SKM-1 treated with dmso at 0.1 percent for 144 hours (cell line): ENCODE measurements around the gene SERPINB5.
A peak's percentile ranks its signal among the peaks of the same experiment; 100 is the strongest.

Source experiments
- DNase-seq: peaks from one replicate; lab custom pipeline; 2025; ENCODE audit not compliant: unreplicated experiment; lab: John Stamatoyannopoulos, UW

The SERPINB5 gene

GRCh38 chr18:63520053-63520685 is 43.4 kb downstream of the SERPINB5 start:
- no peak for DNase-seq

DNA sequence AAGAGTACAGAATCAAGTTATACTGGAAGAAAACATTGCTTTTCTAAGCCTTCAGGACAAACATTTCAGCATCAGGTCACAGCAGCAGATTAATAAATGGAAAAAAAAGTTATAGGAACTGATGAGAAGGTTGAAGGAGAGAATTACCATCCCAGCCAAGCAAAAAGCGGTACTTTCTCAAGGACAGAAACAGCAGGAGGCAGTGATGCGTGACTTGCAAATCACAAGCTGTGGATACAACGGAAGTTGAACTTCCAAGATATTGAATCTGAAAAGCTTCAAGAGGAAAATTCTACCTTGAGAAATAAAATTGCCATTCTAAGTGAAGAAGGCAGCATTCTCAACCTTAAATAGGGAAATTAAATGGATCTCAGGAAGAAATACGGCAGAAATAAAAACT is 46.9 kb downstream of the SERPINB5 start:
- DNase-seq: no peak

DNA sequence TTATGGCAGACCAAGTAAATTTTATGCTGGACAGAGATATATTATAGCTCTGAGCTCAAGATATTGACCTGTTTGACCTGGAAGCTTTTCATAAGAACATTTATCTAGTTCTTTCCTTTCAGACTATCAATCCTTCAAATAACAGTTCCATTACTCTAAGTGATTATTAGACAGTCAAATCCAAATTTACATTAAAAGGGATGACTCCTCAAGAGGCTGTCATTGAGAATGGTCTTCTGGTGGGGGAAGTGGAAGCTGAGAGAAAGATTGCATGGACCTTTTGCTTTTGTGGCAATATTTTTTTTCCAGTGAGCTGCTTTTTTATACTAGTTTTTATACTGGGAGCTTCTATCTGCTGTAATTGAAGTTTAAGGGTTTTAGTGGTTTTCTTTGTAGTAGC is 50.5 kb downstream of the SERPINB5 start:
- DNase-seq: no peak

GRCh38 chr18:63528863-63529492 is 52.2 kb downstream of the SERPINB5 start:
- DNase-seq: no peak

GRCh38 chr18:63532471-63532870 is 55.7 kb downstream of the SERPINB5 start:
- DNase-seq: no peak

GRCh38 chr18:63534615-63535014 is 57.9 kb downstream of the SERPINB5 start:
- DNase-seq: no peak

GRCh38 chr18:63539904-63540510 is 63.2 kb downstream of the SERPINB5 start:
- no peak for DNase-seq

DNA sequence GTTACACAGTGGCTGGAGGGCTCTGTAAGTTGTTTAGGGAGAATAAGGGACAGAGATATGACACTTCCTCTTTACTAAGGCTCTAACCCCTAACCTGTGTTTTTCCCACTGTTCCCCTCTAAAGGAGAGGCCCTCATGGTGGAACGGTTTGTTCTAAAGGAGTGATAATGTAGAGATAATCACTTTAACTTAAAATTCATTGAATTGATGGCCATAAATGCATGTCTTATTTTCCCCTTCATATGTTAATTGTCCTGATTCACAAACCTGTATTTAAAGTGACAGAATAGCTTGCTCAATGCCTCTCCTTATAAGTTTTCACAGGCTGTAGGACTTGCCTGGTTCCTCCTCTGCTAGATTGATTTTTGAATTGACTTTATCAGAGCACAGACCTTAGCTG is 65.3 kb downstream of the SERPINB5 start, which contains the start of gene SERPINB12:
SERPINB12 (plus strand) TSS at position 301 of the 400 bp plus-strand sequence. CDS start 13,791 bp downstream, outside the sequence.
- DNase-seq: no peak

- DNase-seq: no peak
Observed at GRCh38 chr18:63544017-63544416, 67.3 kb downstream of the SERPINB5 start.

GRCh38 chr18:63545000-63545399 is 68.2 kb downstream of the SERPINB5 start:
- no peak for DNase-seq

DNA sequence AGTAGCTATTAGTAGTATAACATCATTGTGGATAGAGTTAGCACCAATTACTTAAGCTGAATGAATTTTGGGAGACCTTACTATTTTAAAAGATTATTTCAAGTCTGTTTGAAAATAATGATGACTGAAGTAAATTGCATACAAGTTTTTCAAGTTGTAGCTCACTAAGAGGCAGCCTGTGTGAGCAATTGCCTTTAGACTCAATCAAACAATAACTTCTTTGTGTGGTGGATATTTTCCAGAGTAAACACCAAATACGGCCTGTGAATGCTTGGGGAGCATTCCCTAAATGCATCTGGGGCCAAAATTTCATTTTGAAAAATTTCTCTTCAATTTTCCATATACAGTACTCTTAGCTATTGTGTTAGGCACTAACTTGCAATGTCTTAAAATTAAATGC is 73.3 kb downstream of the SERPINB5 start:
- no peak for DNase-seq

DNA sequence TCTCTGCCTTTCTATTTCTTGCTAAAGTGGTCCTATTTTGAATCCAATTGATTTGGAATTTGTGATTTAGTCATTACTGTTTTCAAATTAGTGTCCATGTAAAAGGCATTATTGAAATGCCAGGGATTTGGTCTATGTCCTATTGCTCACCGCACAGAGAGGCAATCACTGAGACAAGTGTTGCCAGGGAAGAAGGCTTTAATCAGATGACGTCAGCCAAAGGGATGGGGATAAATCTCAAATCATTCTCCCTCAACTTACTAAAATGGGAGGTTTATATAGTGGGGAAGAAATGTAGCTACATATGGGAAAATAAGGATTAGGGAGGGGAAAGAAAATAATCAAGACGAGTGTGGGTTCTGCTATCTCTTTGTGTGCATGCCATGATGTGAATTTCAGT is 75.0 kb downstream of the SERPINB5 start:
- no peak for DNase-seq

GRCh38 chr18:63552581-63552980 is 75.8 kb downstream of the SERPINB5 start:
- DNase-seq: no peak

- peak; percentile 82 for DNase-seq
Observed at GRCh38 chr18:63553081-63553480, 76.3 kb downstream of the SERPINB5 start.
